ENCODE results near the gene ABHD3.

- no peak for TF ChIP-seq CTCF (IDR thresholded peaks at IDR 0.05)
- no peak for TF ChIP-seq EP300 (IDR thresholded peaks at IDR 0.05)
- no peak for TF ChIP-seq POLR2AphosphoS5 (IDR thresholded peaks at IDR 0.05)
These were observed 2.0 kb downstream of the ABHD3 start for GRCh38 chr18:21702602-21703001.

All from esophagus muscularis mucosa (tissue), 4 donors.